ENCODE measurements around the gene PLCL1. TPM values are rescaled to one million over a fixed set of nuclear protein-coding genes. Genes with fewer than 3 reads are reported as not detected.

The PLCL1 gene
- total and polyA plus RNA-seq, 2 donors (not counting 3 experiments of a cell fraction or from before 2014, with no cell fraction given): 0.79 to 3.4 TPM

DNA sequence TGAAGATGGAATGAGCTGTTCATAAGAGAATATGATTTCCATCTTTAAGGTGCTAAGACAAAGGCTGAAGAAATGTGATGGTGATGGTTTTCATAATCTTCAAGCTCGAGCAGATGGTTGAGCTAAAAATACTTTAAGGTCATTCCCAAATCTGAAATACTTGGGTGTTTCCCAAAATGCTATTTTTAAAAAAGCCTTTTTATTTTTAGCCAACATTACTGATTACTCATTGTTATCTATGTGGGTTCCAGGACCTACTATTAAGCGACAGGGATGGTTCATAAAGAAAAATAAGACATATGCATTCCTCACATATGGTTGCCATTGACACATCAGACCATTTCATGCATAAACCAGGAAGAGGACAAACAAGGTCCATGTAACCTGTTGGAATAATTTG is 298.5 kb downstream of the PLCL1 start:
- no TSS peak for BruUV-seq (replicated peaks)
- Histone ChIP-seq H3K9me1 (replicated peaks; ENCODE audit: control insufficient read depth, extremely low read depth, insufficient read depth, low read length) (no peaks in the 10 kb centered on the region), H4K20me1 (replicated peaks; ENCODE audit: control insufficient read depth, extremely low read depth, insufficient read depth, low read length) (no peaks in the 10 kb centered on the region), H3K79me2 (ENCODE audit: control insufficient read depth, insufficient read depth, low read length) (no peaks in the 10 kb centered on the region), H3K27ac (ENCODE audit: insufficient read depth, low read depth, low read length) (no peak overlapping the region), H2AFZ (ENCODE audit: low read depth, low read length) (no peak overlapping the region), H3K4me2 (ENCODE audit: insufficient read depth, low read length) (no peak overlapping the region), H3K4me3 (replicated peaks in 1 of 3; ENCODE audit: insufficient read depth in 1 of 3, low read depth in 1 of 3, low read length in 3 of 3) (no peak overlapping the region), H3K36me3 (ENCODE audit: control insufficient read depth in 2 of 2, extremely low read depth in 1 of 2, insufficient read depth in 2 of 2, low read length in 2 of 2) (no peaks in the 10 kb centered on the region), H3K4me1 (ENCODE audit: control insufficient read depth, extremely low read depth, insufficient read depth, low read length) (no peaks in the 10 kb centered on the region), H3K9ac (replicated peaks; ENCODE audit: extremely low read depth, insufficient read depth, low read length) (no peak overlapping the region), H3K27me3 (ENCODE audit: control insufficient read depth in 2 of 2, insufficient read depth in 2 of 2, low read length in 2 of 2) (no peaks in the 10 kb centered on the region), H3K9me3 (replicated peaks; ENCODE audit: control insufficient read depth, insufficient read depth, low read length) (no peaks in the 10 kb centered on the region)
- ChIA-PET CTCF (interaction anchor here (1.6 kb wide), 1 partner anchor 25 kb away, joined by 7 read pairs; no protein-coding TSS in a partner anchor), POLR2A (no interaction called here)
- no peak for DNase-seq (ENCODE audit: low read depth, low spot score)
- intact Hi-C loops (cut with micrococcal nuclease): no loop called here
- dilution Hi-C loops (cut with MboI; ENCODE audit: extremely low pct_ligation_motif_present, low sequenced_read_pairs): no loop called here
- FAIRE-seq: no peak
- TF ChIP-seq MYC (IDR thresholded peaks at IDR 0.05; ENCODE audit: low read depth, low read length) (no peak), FOS (IDR thresholded peaks at IDR 0.05; ENCODE audit: borderline replicate concordance, insufficient read depth, low read length) (no peak), EZH2 (IDR thresholded peaks at IDR 0.05; ENCODE audit: borderline replicate concordance, low read depth, low read length, severe bottlenecking) (no peak)
- TF ChIP-seq, protein P1, sequence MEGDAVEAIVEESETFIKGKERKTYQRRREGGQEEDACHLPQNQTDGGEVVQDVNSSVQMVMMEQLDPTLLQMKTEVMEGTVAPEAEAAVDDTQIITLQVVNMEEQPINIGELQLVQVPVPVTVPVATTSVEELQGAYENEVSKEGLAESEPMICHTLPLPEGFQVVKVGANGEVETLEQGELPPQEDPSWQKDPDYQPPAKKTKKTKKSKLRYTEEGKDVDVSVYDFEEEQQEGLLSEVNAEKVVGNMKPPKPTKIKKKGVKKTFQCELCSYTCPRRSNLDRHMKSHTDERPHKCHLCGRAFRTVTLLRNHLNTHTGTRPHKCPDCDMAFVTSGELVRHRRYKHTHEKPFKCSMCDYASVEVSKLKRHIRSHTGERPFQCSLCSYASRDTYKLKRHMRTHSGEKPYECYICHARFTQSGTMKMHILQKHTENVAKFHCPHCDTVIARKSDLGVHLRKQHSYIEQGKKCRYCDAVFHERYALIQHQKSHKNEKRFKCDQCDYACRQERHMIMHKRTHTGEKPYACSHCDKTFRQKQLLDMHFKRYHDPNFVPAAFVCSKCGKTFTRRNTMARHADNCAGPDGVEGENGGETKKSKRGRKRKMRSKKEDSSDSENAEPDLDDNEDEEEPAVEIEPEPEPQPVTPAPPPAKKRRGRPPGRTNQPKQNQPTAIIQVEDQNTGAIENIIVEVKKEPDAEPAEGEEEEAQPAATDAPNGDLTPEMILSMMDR (IDR thresholded peaks at IDR 0.05; ENCODE audit: extremely low read depth in 1 of 2, insufficient read depth in 1 of 2, low read depth in 1 of 2, low read length in 2 of 2): no peak

DNA sequence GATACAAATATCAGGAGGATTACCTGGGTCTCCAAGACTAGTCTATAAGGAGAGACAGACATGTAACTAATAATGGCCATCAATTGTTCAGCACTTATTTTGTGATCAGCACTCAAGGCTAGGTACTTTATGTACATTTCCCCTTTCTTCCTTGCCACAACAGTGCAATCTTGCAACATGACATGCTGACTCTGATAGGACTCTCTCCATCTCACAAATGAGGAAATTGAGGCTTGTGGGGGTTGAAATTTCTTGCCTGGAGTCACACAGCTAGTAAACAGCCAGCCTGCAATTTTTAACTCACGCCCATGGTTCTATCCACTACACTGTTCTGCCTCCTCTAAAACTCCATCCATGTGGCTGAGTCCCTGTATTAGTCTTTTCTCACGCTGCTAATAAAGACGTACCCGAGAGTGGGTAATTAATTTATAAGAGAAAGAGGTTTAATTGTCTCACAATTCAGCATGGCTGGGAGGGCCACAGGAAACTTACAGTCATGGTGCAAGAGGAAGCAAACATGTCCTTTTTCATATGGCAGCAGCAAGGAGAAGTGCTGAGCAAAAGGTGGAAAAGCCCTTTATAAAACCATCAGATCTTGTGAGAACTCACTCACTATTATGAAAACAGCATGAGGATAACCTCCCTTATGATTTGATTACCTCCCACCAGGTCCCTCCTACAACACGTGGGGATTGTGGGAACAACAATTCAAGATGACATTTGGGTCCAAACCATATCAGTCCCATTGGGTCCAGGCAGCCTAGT is 302.4 kb downstream of the PLCL1 start:
- Histone ChIP-seq H3K27ac (ENCODE audit: insufficient read depth, low read depth, low read length) (no peak overlapping the region), H3K9me3 (replicated peaks; ENCODE audit: control insufficient read depth, insufficient read depth, low read length) (no peaks in the 10 kb centered on the region), H3K27me3 (ENCODE audit: control insufficient read depth in 2 of 2, insufficient read depth in 2 of 2, low read length in 2 of 2) (no peaks in the 10 kb centered on the region), H3K4me2 (ENCODE audit: insufficient read depth, low read length) (no peak overlapping the region), H3K4me3 (replicated peaks in 1 of 3; ENCODE audit: insufficient read depth in 1 of 3, low read depth in 1 of 3, low read length in 3 of 3) (no peak overlapping the region), H3K36me3 (ENCODE audit: control insufficient read depth in 2 of 2, extremely low read depth in 1 of 2, insufficient read depth in 2 of 2, low read length in 2 of 2) (no peaks in the 10 kb centered on the region), H3K9ac (replicated peaks; ENCODE audit: extremely low read depth, insufficient read depth, low read length) (no peak overlapping the region), H3K9me1 (replicated peaks; ENCODE audit: control insufficient read depth, extremely low read depth, insufficient read depth, low read length) (no peaks in the 10 kb centered on the region), H2AFZ (ENCODE audit: low read depth, low read length) (no peak overlapping the region), H3K79me2 (ENCODE audit: control insufficient read depth, insufficient read depth, low read length) (no peaks in the 10 kb centered on the region), H4K20me1 (replicated peaks; ENCODE audit: control insufficient read depth, extremely low read depth, insufficient read depth, low read length) (no peaks in the 10 kb centered on the region), H3K4me1 (ENCODE audit: control insufficient read depth, extremely low read depth, insufficient read depth, low read length) (no peaks in the 10 kb centered on the region)
- BruUV-seq (replicated peaks): no TSS peak
- FAIRE-seq: no peak
- dilution Hi-C loops (cut with MboI; ENCODE audit: extremely low pct_ligation_motif_present, low sequenced_read_pairs): no loop called here
- CTCF ChIA-PET: interaction anchor here (1.3 to 1.8 kb wide), 2 partner anchors 8 to 10 kb away, joined by 3 to 9 read pairs; no protein-coding TSS in a partner anchor
- POLR2A ChIA-PET: no interaction called here
- intact Hi-C loops (cut with micrococcal nuclease): no loop called here
- no peak for DNase-seq (ENCODE audit: low read depth, low spot score)
- TF ChIP-seq MYC (IDR thresholded peaks at IDR 0.05; ENCODE audit: low read depth, low read length) (no peak), POLR2AphosphoS5 (IDR thresholded peaks at IDR 0.05; ENCODE audit: insufficient read depth, low read depth, low read length) (no peak), EZH2 (IDR thresholded peaks at IDR 0.05; ENCODE audit: borderline replicate concordance, low read depth, low read length, severe bottlenecking) (no peak), FOS (IDR thresholded peaks at IDR 0.05; ENCODE audit: borderline replicate concordance, insufficient read depth, low read length) (no peak), POLR2A (IDR thresholded peaks at IDR 0.05; ENCODE audit: low read depth, low read length) (no peak), JUN (IDR thresholded peaks at IDR 0.05; ENCODE audit: borderline replicate concordance, insufficient read depth, insufficient read length, low read depth) (no peak), GATA2 (IDR thresholded peaks at IDR 0.05; ENCODE audit: insufficient read depth, insufficient read length, low read depth, low read length) (no peak)
- TF ChIP-seq, protein P2, sequence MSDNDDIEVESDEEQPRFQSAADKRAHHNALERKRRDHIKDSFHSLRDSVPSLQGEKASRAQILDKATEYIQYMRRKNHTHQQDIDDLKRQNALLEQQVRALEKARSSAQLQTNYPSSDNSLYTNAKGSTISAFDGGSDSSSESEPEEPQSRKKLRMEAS (IDR thresholded peaks at IDR 0.05; ENCODE audit: insufficient read depth, insufficient read length): no peak
- TF ChIP-seq, protein P1 (IDR thresholded peaks at IDR 0.05; ENCODE audit: extremely low read depth in 1 of 2, insufficient read depth in 1 of 2, low read depth in 1 of 2, low read length in 2 of 2): no peak
